NAMALWA (cell line): ENCODE measurements around the gene NOL12.
"Not testable (repeated sequence)": the region's sequence is repeated elsewhere in the genome, so short reads cannot be mapped to it uniquely, and the experiment has no call there.

ENCODE experiments used
- DNase-seq: peaks from one replicate; pipeline ENCODE4 v3.0.0-alpha.2; 2015; ENCODE audit warnings: low spot score

NOL12 gene

DNA sequence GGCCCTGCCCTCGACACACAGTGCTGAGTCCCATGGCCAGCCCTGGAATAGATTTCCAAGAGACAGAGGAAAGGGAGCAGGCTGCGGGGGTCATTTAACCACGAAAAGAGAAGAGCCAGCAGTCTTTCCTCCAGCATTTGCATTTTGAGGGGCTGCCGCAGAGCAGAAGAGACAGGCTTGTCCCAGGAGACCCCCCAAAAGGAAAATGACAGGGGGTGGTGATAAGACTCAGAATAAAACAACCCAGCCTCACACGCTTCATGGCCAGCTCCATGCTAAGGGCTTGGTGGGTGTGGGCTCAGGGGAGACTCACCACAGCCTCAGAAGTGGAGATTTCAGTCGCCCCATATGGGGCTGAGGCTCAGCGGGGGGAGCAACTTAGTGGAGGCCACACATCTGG lies 27.6 kb downstream of the NOL12 start:
- no peak for DNase-seq

- DNase-seq, result no peak
Measured at GRCh38 chr22:37714634-37715033, 28.5 kb downstream of the NOL12 start.

DNA sequence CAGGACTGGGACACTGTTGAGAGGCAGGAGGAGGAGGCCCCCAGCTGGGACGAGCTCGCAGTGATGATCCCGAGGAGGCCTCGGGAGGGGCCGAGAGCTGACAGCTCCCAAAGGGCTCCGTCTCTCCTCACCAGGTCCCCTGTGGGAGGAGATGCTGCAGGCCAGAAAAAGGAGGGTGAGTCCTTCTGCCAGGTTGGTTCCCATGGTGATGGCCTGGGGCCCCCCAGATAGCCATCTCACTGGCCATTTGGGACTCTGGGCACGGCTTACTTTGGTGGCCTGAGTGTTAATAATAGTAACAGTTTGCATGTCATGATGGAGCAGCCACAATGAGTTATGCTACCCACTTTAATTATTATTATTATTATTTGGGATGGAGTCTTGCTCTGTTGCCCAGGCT lies 29.6 kb downstream of the NOL12 start:
- no peak for DNase-seq

GRCh38 chr22:37716708-37717107 lies 30.6 kb downstream of the NOL12 start:
- DNase-seq, result no peak

GRCh38 chr22:37717235-37717634 lies 31.1 kb downstream of the NOL12 start:
- not testable (repeated sequence) for DNase-seq

GRCh38 chr22:37717746-37718305 lies 31.7 kb downstream of the NOL12 start:
- DNase-seq, result not testable (repeated sequence)

DNA sequence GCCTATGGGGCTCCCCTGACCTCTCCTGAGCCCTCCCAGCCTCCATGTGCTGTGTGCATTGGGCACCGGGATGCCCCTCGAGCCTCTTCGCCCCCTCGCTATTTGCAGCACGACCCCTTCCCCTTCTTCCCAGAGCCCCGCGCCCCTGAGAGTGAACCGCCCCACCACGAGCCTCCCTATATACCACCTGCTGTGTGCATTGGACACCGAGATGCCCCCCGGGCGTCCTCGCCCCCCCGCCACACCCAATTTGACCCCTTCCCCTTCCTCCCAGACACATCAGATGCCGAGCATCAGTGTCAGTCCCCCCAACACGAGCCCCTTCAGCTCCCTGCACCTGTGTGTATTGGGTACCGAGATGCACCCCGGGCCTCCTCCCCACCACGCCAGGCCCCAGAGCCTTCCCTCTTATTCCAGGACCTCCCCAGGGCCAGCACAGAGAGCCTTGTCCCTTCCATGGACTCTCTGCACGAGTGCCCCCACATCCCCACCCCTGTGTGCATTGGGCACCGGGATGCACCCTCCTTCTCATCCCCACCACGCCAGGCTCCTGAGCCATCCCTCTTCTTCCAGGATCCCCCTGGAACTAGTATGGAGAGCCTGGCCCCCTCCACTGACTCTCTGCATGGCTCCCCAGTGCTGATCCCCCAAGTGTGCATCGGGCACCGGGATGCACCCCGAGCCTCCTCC lies 39.6 kb downstream of the NOL12 start:
- no peak for DNase-seq

DNA sequence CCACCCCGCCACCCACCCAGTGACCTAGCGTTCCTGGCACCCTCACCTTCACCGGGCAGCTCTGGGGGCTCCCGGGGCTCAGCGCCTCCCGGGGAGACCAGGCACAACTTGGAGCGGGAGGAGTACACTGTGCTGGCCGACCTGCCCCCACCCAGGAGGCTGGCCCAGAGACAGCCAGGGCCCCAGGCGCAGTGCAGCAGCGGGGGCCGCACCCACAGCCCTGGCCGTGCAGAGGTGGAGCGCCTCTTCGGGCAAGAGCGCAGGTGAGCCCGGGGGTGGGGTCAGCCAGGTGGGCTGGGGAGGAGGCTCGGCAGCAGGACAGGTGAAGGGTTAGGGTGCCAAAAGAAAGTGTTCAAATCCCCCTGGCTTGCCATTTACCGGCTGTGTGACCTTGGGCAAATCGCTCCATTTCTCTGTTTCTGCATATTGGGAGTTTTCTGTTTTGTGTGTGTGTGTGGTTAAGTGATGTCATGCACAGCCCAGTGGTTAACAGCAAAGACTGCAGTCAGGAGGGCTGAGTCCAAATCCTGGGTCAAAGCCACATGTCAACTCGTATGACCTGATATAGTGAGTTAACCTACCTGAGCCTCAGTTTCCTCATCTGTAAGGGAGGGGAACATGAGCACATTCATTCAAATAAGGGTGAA lies 40.2 kb downstream of the NOL12 start:
- DNase-seq, result peak; percentile 34

GRCh38 chr22:37728620-37729019 lies 42.5 kb downstream of the NOL12 start:
- no peak for DNase-seq

- peak; percentile 45 for DNase-seq
Measured at GRCh38 chr22:37731804-37732471, 45.8 kb downstream of the NOL12 start.

- no peak for DNase-seq
Measured at GRCh38 chr22:37732699-37733607, 46.8 kb downstream of the NOL12 start.

- DNase-seq, result no peak
Measured at GRCh38 chr22:37733625-37734401, 47.7 kb downstream of the NOL12 start.

- no peak for DNase-seq
Measured at GRCh38 chr22:37734402-37734700, 48.2 kb downstream of the NOL12 start.

- DNase-seq, result no peak
Measured at GRCh38 chr22:37734964-37735451, 48.9 kb downstream of the NOL12 start.

GRCh38 chr22:37739035-37739434 lies 52.9 kb downstream of the NOL12 start:
- no peak for DNase-seq

DNA sequence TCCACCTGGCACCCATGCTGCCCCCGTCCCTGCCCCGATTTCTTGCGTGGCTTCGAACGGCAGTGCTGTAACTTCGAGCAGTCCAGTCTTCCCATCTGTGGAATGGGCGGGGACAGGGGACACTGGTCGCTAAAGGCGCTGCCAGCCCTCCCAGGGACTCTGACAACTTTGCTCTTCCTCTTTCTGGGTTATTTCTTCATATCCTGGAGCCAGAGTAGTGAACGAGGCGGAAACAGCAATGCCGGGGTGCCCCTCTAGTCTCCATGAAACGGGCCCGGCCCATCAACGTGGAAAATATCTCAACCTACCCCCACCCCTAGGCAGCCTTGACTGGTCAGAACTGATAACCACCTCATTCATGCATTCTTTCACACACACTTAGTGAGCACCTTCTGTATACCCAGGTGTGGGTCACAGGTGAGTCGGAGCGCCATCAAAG lies 53.5 kb downstream of the NOL12 start:
- no peak for DNase-seq

- no peak for DNase-seq
Measured at GRCh38 chr22:37740455-37741311, 54.5 kb downstream of the NOL12 start.

- DNase-seq, result no peak
Measured at GRCh38 chr22:37741312-37741795, 55.2 kb downstream of the NOL12 start.

GRCh38 chr22:37742376-37743171 lies 56.4 kb downstream of the NOL12 start:
- DNase-seq, result no peak
